Liver (tissue), 9 donors: Measurements from ENCODE around the gene PALLD. TPM values are rescaled to one million over a fixed set of nuclear protein-coding genes. Genes with fewer than 3 reads are reported as not detected.

Source experiments
- DNase-seq: peaks from one replicate; pipeline ENCODE4 v3.0.0-alpha.2; 2017; ENCODE audit warnings: low spot score
- H3K27ac ChIP-seq, 2 donors: one replicate each; pipeline ENCODE4 v1.7.0; 2013; ENCODE audit warnings: inconsistent platforms in 2 of 2, low read length in 2 of 2, control low read depth in 1 of 2, low read depth in 1 of 2, mild to moderate bottlenecking in 1 of 2
- H3K27me3 ChIP-seq, 4 donors: one replicate each; pipeline versions ENCODE4 v1.6.1 to v1.7.0; 2013; ENCODE audit warnings: low read length in 3 of 4, inconsistent platforms in 1 of 4, mild to moderate bottlenecking in 1 of 4, moderate library complexity in 1 of 4; ENCODE audit not compliant: control insufficient read depth in 4 of 4, insufficient read depth in 4 of 4
- H3K36me3 ChIP-seq, 4 donors: one replicate each; pipeline versions ENCODE4 v1.6.1 to v1.7.0; 2013; ENCODE audit warnings: low read length in 3 of 4, mild to moderate bottlenecking in 3 of 4, low read depth in 1 of 4, moderate library complexity in 1 of 4; ENCODE audit not compliant: control insufficient read depth in 4 of 4, insufficient read depth in 3 of 4
- H3K4me1 ChIP-seq, 4 donors: one replicate each; pipeline versions ENCODE4 v1.6.1 to v1.7.0; 2013; ENCODE audit warnings: low read length in 3 of 4, mild to moderate bottlenecking in 3 of 4, moderate library complexity in 1 of 4; ENCODE audit not compliant: control insufficient read depth in 4 of 4, insufficient read depth in 4 of 4
- H3K4me3 ChIP-seq, 3 donors: one replicate each; pipeline versions ENCODE4 v1.6.1 to v1.7.0; 2013; ENCODE audit warnings: low read length in 3 of 3, control low read depth in 1 of 3, low read depth in 1 of 3, mild to moderate bottlenecking in 1 of 3
- H3K9ac ChIP-seq, 2 donors: one replicate each; pipeline ENCODE4 v1.7.0; 2013; ENCODE audit warnings: low read length in 2 of 2, mild to moderate bottlenecking in 2 of 2, moderate library complexity in 2 of 2, control low read depth in 1 of 2, low read depth in 1 of 2
- H3K9me3 ChIP-seq, 4 donors: one replicate each; pipeline versions ENCODE4 v1.6.1 to v1.7.0; 2013; ENCODE audit warnings: low read length in 3 of 4; ENCODE audit not compliant: control insufficient read depth in 4 of 4
- EGR1 ChIP-seq, 2 donors: IDR thresholded peaks; 2 replicates each; pipeline ENCODE4 v1.6.1; 2016 to 2018; ENCODE audit warnings: antibody characterized with exemption in 2 of 2, low read depth in 2 of 2
- FOXA2 ChIP-seq: IDR thresholded peaks from 2 replicates; pipeline ENCODE4 v1.6.1; 2016; ENCODE audit warnings: antibody characterized with exemption
- GABPA ChIP-seq, 2 donors: IDR thresholded peaks in 1 of 2; conservative IDR thresholded peaks in 1 of 2; 2 replicates each; pipeline ENCODE4 v1.6.1; 2016; ENCODE audit warnings: antibody characterized with exemption in 2 of 2, mild to moderate bottlenecking in 1 of 2, moderate library complexity in 1 of 2
- HNF4A ChIP-seq, 2 donors: conservative IDR thresholded peaks; 2 replicates each; pipeline ENCODE4 v1.6.1; 2016; ENCODE audit warnings: antibody characterized with exemption in 2 of 2, mild to moderate bottlenecking in 2 of 2
- HNF4G ChIP-seq: IDR thresholded peaks from 2 replicates; pipeline ENCODE4 v1.6.1; 2016; ENCODE audit warnings: antibody characterized with exemption
- JUND ChIP-seq, 2 donors: IDR thresholded peaks; 2 replicates each; pipeline ENCODE4 v1.6.1; 2016; ENCODE audit warnings: antibody characterized with exemption in 2 of 2
- NR2F2 ChIP-seq: IDR thresholded peaks from 2 replicates; pipeline ENCODE4 v1.6.1; 2016; ENCODE audit warnings: antibody characterized with exemption
- RAD21 ChIP-seq, 2 donors: IDR thresholded peaks; 2 replicates each; pipeline ENCODE4 v1.6.1; 2016; ENCODE audit warnings: antibody characterized with exemption in 2 of 2, mild to moderate bottlenecking in 2 of 2
- RXRA ChIP-seq, 2 donors: IDR thresholded peaks; 2 replicates each; pipeline ENCODE4 v1.6.1; 2017 to 2018; ENCODE audit warnings: antibody characterized with exemption in 2 of 2, mild to moderate bottlenecking in 1 of 2
- SP1 ChIP-seq: IDR thresholded peaks from 2 replicates; pipeline ENCODE4 v1.6.1; 2018; ENCODE audit warnings: antibody characterized with exemption, mild to moderate bottlenecking
- TAF1 ChIP-seq: conservative IDR thresholded peaks from 2 replicates; pipeline ENCODE4 v1.6.1; 2016; ENCODE audit warnings: antibody characterized with exemption, mild to moderate bottlenecking
- YY1 ChIP-seq: IDR thresholded peaks from 2 replicates; pipeline ENCODE4 v1.6.1; 2016; ENCODE audit warnings: antibody characterized with exemption, mild to moderate bottlenecking
- WGBS: extraction: QIAGEN DNeasy Blood & Tissue Kit; methylation state at CpG from one replicate; pipeline ENCODE4 v1.1.7; 2013; 5-methylcytosine and 5-hydroxymethylcytosine counted together
- polyA plus RNA-seq, 2 donors: library from polyadenylated mRNA; stranded (reverse) in 1 of 2; unstranded in 1 of 2; fragments of 200-250 nt in 1 of 2; fragments of >200 nt in 1 of 2; fragmentation: Nextera tagmentation in 1 of 2; extraction: Ambion mirVana in 1 of 2; gene quantifications; one replicate each; pipeline versions ENCODE4 v1.2.1 to v1.2.3, GENCODE V29; 2013 to 2015
- total RNA-seq, 2 donors: library from RNA; depleted of rRNA; stranded (reverse); fragments of >200 nt; gene quantifications; one replicate each; pipeline ENCODE4 v1.2.3, GENCODE V29; 2014
- TF ChIP-seq, protein P1 (sequence below): IDR thresholded peaks from 2 replicates; pipeline ENCODE4 v1.6.1; 2016; ENCODE audit warnings: antibody characterized with exemption
- TF ChIP-seq, protein P2 (sequence below): IDR thresholded peaks from 2 replicates; pipeline ENCODE4 v1.6.1; 2016; ENCODE audit warnings: antibody characterized with exemption
- TF ChIP-seq, protein P3 (sequence below): fragments of 150-350 bp; IDR thresholded peaks from 2 replicates; pipeline ENCODE4 v1.5.1; 2017; ENCODE audit warnings: improper control_type of control experiment, low read depth, low read length; ENCODE audit not compliant: missing input control
- TF ChIP-seq, protein P4 (sequence below): IDR thresholded peaks from 2 replicates; pipeline ENCODE4 v1.6.1; 2016; ENCODE audit warnings: antibody characterized with exemption
- donor health status: healthy.
- donor health status: healthy.
- donor health status: healthy.
- donor health status: healthy.
- donor health status: healthy.

The PALLD gene
- total and polyA plus RNA-seq, 4 donors, result 9.0 to 26.3 (median 14.7) TPM

DNA sequence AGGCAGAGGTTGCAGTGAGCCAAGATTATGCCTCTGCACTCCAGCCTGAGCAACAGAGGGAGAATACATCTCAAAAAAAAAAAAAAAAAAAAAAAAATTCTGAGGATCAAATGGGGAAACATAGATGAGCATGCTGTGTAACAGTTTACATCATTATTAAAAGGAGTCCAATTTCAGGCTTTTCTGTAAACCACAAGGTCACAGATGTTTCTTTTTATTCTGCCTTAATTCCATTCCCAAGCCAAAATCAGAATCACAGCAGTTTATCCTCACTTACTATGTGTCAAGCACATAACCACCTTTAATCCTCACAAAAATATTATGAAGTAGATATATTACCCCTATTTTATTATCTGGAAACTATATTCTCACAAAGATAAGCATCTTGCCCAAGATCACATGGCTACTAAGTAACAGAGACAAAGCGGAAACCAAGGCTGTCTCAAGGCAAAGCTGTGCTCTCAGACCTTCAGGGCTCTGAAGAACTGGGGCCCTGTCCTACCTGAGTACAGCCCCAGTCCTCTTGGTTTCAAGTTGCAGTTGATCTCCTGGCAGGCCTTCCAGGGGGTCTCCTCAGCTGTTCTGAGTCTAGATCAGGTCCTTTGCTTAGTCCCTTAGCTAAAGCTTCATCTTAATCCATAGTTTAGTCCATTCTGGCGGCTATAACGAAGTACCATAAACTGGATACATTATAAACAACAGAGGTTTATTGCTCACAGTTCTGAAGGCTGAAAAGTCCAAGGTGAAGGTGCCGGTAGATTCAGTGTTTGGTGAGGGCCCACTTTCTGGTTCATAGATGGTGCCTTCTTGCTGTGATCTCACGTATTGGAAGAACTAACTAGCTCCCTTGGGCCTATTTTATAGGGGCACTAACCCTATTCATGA is 141.3 kb downstream of the PALLD start (continued):
- TF ChIP-seq, protein P1, sequence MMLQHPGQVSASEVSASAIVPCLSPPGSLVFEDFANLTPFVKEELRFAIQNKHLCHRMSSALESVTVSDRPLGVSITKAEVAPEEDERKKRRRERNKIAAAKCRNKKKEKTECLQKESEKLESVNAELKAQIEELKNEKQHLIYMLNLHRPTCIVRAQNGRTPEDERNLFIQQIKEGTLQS, result no peak
- no peak for TF ChIP-seq JUND (IDR thresholded peaks at IDR 0.05)
- no peak for TF ChIP-seq SP1
- TF ChIP-seq, protein P2, sequence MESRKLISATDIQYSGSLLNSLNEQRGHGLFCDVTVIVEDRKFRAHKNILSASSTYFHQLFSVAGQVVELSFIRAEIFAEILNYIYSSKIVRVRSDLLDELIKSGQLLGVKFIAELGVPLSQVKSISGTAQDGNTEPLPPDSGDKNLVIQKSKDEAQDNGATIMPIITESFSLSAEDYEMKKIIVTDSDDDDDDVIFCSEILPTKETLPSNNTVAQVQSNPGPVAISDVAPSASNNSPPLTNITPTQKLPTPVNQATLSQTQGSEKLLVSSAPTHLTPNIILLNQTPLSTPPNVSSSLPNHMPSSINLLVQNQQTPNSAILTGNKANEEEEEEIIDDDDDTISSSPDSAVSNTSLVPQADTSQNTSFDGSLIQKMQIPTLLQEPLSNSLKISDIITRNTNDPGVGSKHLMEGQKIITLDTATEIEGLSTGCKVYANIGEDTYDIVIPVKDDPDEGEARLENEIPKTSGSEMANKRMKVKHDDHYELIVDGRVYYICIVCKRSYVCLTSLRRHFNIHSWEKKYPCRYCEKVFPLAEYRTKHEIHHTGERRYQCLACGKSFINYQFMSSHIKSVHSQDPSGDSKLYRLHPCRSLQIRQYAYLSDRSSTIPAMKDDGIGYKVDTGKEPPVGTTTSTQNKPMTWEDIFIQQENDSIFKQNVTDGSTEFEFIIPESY, result no peak

DNA sequence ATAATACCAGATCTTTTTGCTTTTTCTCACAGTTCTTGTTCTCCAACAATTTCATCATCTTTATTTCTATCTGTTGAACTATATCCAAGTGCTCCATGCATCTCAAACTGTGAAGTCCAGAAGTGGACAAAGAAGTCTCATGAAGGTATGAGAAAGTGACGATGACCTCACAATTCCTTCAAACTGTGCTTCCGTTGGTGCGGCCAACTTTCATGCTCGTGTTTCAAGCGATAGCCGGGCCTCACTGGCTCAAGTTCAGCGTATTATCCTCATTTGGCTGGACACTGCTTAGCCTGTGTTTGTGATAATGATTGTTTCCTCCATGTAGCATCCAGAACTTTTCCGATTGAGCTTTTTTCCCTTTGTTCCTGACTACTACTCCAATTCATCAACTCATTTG is 143.1 kb downstream of the PALLD start:
- no peak overlapping the region for H3K9ac ChIP-seq
- H3K4me3 ChIP-seq, result no peak overlapping the region
- DNase-seq, result no peak
- H3K27ac ChIP-seq, result no peak overlapping the region
- no peak for TF ChIP-seq YY1
- TF ChIP-seq, protein P3, sequence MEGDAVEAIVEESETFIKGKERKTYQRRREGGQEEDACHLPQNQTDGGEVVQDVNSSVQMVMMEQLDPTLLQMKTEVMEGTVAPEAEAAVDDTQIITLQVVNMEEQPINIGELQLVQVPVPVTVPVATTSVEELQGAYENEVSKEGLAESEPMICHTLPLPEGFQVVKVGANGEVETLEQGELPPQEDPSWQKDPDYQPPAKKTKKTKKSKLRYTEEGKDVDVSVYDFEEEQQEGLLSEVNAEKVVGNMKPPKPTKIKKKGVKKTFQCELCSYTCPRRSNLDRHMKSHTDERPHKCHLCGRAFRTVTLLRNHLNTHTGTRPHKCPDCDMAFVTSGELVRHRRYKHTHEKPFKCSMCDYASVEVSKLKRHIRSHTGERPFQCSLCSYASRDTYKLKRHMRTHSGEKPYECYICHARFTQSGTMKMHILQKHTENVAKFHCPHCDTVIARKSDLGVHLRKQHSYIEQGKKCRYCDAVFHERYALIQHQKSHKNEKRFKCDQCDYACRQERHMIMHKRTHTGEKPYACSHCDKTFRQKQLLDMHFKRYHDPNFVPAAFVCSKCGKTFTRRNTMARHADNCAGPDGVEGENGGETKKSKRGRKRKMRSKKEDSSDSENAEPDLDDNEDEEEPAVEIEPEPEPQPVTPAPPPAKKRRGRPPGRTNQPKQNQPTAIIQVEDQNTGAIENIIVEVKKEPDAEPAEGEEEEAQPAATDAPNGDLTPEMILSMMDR, result no peak
- TF ChIP-seq HNF4G, result no peak
- H3K9me3 ChIP-seq, result no peaks in the 10 kb centered on the region
- WGBS, result 94% methylated on average over 8 of the region's 8 CpGs
- no peaks in the 10 kb centered on the region for H3K27me3 ChIP-seq
- H3K36me3 ChIP-seq, result no peaks in the 10 kb centered on the region
- no peaks in the 10 kb centered on the region for H3K4me1 ChIP-seq

DNA sequence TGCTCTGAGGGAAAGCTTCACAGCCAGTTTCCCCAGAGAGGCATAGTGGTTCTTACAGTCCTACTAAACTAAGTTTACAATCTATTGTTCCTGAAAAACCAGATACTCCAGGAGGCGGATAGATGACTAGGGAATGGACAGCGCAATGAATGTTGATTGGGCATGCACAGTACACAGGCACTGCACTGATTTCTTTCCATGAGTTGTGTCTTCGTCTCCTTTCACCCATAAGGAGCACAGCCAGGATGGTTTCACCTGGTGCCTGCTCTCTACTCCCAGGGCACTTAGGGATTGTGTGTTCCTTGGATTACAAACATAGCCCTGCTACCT is 144.9 kb downstream of the PALLD start:
- H3K4me3 ChIP-seq, result no peak overlapping the region
- no peaks in the 10 kb centered on the region for H3K36me3 ChIP-seq
- TF ChIP-seq RAD21 (IDR thresholded peaks at IDR 0.05) (no peak), TAF1 (no peak), GABPA (IDR thresholded peaks at IDR 0.05 in 1 of 2, conservative IDR thresholded peaks at IDR 0.05 in 1 of 2) (no peak)
- no peaks in the 10 kb centered on the region for H3K9me3 ChIP-seq
- H3K9ac ChIP-seq, result no peak overlapping the region
- WGBS, result 91% methylated on average over 3 of the region's 3 CpGs
- H3K27me3 ChIP-seq, result no peaks in the 10 kb centered on the region
- H3K27ac ChIP-seq, result no peak overlapping the region
- DNase-seq, result no peak
- H3K4me1 ChIP-seq, result no peaks in the 10 kb centered on the region

DNA sequence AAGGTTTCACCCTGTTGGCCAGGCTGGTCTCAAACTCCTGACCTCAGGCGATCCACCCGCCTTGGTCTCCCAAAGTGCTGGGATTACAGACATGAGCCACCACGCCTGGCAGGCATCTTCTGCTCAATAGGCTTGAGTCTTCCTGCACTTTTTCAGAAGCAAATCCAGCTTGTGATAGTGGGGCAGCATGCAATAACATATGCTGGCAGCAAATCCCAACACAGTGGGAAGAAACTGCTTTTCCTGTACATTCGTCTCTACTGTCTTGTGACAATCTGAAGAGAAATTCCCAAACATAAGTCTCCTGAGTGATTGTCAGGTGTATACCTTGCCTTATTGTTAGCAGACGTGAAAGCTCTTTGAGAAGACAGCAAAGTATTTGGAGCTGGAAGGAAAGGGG is 145.7 kb downstream of the PALLD start:
- H3K9me3 ChIP-seq, result no peaks in the 10 kb centered on the region
- no peaks in the 10 kb centered on the region for H3K4me1 ChIP-seq
- 93% methylated on average over 5 of the region's 5 CpGs for WGBS
- H3K4me3 ChIP-seq, result no peak overlapping the region
- no peak overlapping the region for H3K9ac ChIP-seq
- no peak overlapping the region for H3K27ac ChIP-seq
- H3K27me3 ChIP-seq, result no peaks in the 10 kb centered on the region
- no peak for DNase-seq
- H3K36me3 ChIP-seq, result no peaks in the 10 kb centered on the region
- TF ChIP-seq JUND (IDR thresholded peaks at IDR 0.05), result no peak
- TF ChIP-seq TAF1, result no peak
- TF ChIP-seq RXRA (IDR thresholded peaks at IDR 0.05), result no peak
- TF ChIP-seq EGR1 (IDR thresholded peaks at IDR 0.05; ENCODE audit: low read depth in 2 of 2), result no peak
- no peak for TF ChIP-seq HNF4A (conservative IDR thresholded peaks at IDR 0.05)
- TF ChIP-seq, protein P4, sequence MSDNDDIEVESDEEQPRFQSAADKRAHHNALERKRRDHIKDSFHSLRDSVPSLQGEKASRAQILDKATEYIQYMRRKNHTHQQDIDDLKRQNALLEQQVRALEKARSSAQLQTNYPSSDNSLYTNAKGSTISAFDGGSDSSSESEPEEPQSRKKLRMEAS, result no peak
- TF ChIP-seq, protein P3, result no peak
- no peak for TF ChIP-seq HNF4G
- no peak for TF ChIP-seq FOXA2
- TF ChIP-seq, protein P1, result no peak
- no peak for TF ChIP-seq YY1
- TF ChIP-seq NR2F2, result no peak
- TF ChIP-seq, protein P2, result no peak
